PFSK-1 (cell line): ENCODE measurements around the gene PROCA1.

Experiments used
- FOXP2 ChIP-seq: optimal IDR thresholded peaks from 2 replicates; pipeline ENCODE3; 2011; ENCODE audit warnings: borderline replicate concordance, control low read depth, inconsistent platforms; ENCODE audit not compliant: insufficient read depth; ENCODE audit errors: extremely low read length, extremely low read depth
- POLR2AphosphoS5 ChIP-seq: IDR thresholded peaks from 2 replicates; pipeline ENCODE4 v1.6.1; 2012; ENCODE audit warnings: low read depth, mild to moderate bottlenecking, control low read depth, low read length, moderate library complexity
- SIN3A ChIP-seq: IDR thresholded peaks from 2 replicates; pipeline ENCODE4 v1.6.1; 2012; ENCODE audit warnings: mild to moderate bottlenecking, low read length, moderate library complexity, borderline replicate concordance; ENCODE audit not compliant: insufficient read depth
- TAF1 ChIP-seq: IDR thresholded peaks from 2 replicates; pipeline ENCODE4 v1.6.1; 2012; ENCODE audit warnings: low read length, control low read depth, borderline replicate concordance; ENCODE audit not compliant: insufficient read depth
- TF ChIP-seq, protein P1 (sequence below), 2 experiments: IDR thresholded peaks; 2 replicates each; pipeline versions ENCODE4 v1.6.1 to v1.8.0; 2011 to 2012; ENCODE audit warnings: low read depth in 2 of 2, low read length in 2 of 2, control low read depth in 1 of 2, inconsistent platforms in 1 of 2, mild to moderate bottlenecking in 1 of 2, moderate library complexity in 1 of 2; ENCODE audit not compliant: insufficient read depth in 1 of 2

The PROCA1 gene

GRCh38 chr17:28706471-28707338 lies 5.0 kb downstream of the PROCA1 start:
- TF ChIP-seq TAF1 (no peak), POLR2AphosphoS5 (no peak), SIN3A (no peak), FOXP2 (no peak)
- TF ChIP-seq, protein P1, sequence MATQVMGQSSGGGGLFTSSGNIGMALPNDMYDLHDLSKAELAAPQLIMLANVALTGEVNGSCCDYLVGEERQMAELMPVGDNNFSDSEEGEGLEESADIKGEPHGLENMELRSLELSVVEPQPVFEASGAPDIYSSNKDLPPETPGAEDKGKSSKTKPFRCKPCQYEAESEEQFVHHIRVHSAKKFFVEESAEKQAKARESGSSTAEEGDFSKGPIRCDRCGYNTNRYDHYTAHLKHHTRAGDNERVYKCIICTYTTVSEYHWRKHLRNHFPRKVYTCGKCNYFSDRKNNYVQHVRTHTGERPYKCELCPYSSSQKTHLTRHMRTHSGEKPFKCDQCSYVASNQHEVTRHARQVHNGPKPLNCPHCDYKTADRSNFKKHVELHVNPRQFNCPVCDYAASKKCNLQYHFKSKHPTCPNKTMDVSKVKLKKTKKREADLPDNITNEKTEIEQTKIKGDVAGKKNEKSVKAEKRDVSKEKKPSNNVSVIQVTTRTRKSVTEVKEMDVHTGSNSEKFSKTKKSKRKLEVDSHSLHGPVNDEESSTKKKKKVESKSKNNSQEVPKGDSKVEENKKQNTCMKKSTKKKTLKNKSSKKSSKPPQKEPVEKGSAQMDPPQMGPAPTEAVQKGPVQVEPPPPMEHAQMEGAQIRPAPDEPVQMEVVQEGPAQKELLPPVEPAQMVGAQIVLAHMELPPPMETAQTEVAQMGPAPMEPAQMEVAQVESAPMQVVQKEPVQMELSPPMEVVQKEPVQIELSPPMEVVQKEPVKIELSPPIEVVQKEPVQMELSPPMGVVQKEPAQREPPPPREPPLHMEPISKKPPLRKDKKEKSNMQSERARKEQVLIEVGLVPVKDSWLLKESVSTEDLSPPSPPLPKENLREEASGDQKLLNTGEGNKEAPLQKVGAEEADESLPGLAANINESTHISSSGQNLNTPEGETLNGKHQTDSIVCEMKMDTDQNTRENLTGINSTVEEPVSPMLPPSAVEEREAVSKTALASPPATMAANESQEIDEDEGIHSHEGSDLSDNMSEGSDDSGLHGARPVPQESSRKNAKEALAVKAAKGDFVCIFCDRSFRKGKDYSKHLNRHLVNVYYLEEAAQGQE (IDR thresholded peaks at IDR 0.05; ENCODE audit: insufficient read depth in 1 of 2, low read depth in 2 of 2, low read length in 2 of 2) = no peak

- no peak for TF ChIP-seq TAF1
- TF ChIP-seq POLR2AphosphoS5 = no peak
- TF ChIP-seq SIN3A = no peak
- TF ChIP-seq FOXP2 = no peak
- TF ChIP-seq, protein P1 (IDR thresholded peaks at IDR 0.05; ENCODE audit: insufficient read depth in 1 of 2, low read depth in 2 of 2, low read length in 2 of 2) = no peak
These were observed 5.9 kb downstream of the PROCA1 start for GRCh38 chr17:28705728-28706334.

- no peak for TF ChIP-seq SIN3A
These were observed 6.5 kb downstream of the PROCA1 start for GRCh38 chr17:28705074-28705659.

DNA sequence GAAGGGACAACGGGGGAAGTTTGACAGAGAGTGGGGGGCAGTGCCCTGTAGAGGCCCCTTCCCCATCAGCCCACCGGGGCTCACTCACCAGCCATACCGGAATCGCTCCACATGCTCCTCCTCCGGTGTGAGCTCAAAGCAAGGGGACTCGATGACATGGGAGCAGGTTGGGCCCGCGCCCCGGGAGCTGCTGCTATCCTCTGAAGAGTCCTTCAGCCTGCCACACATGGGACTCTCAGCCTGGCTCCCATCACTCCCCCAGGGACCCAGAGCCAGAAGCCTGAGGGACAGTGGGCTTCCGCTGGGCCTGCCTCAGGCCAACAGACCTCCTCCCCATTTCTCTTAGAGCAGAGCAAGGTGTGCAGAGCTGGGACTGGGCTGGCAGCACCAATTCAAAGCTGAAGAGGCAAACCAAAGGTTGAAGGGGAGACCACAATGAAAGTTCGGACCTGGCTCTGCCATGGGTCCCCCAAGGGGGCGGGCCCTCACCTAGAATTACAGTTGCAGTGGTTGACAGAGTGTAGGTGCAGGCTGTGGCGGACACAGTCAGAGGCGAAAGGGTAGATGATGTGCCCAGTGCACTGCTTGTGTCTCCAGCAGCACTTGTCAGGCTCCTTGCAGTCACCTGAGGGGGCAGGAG lies 7.3 kb downstream of the PROCA1 start:
- TF ChIP-seq POLR2AphosphoS5 (no peak), TAF1 (no peak)
- TF ChIP-seq, protein P1 (IDR thresholded peaks at IDR 0.05; ENCODE audit: insufficient read depth in 1 of 2, low read depth in 2 of 2, low read length in 2 of 2) = no peak

- no peak for TF ChIP-seq TAF1
- no peak for TF ChIP-seq FOXP2
- no peak for TF ChIP-seq POLR2AphosphoS5
- TF ChIP-seq, protein P1 (IDR thresholded peaks at IDR 0.05; ENCODE audit: insufficient read depth in 1 of 2, low read depth in 2 of 2, low read length in 2 of 2) = no peak
- no peak for TF ChIP-seq SIN3A
These were observed 8.0 kb downstream of the PROCA1 start for GRCh38 chr17:28703552-28704218.
